Transverse colon (tissue), 4 donors: ENCODE data around the gene LCLAT1.

Source experiments
- CTCF ChIP-seq, 5 experiments: fragments of 200-600 bp in 3 of 5; fragments of 450-650 bp in 2 of 5; sonication (generic) in 3 of 5; IDR thresholded peaks; 1 replicate in 2 of 5; 2 replicates in 3 of 5; pipeline ENCODE4 v1.5.1; 2016 to 2017; ENCODE audit warnings: antibody characterized with exemption in 5 of 5, inconsistent platforms in 3 of 5, mild to moderate bottlenecking in 2 of 5, moderate library complexity in 1 of 5
- EP300 ChIP-seq: sonication (generic); formaldehyde crosslinking; IDR thresholded peaks from one replicate; pipeline ENCODE4 v1.6.1; 2017; ENCODE audit warnings: antibody characterized with exemption, low read depth
- POLR2A ChIP-seq: fragments of 450-650 bp; IDR thresholded peaks from one replicate; pipeline ENCODE4 v1.6.1; 2016; ENCODE audit warnings: antibody characterized with exemption, mild to moderate bottlenecking, moderate library complexity
- POLR2AphosphoS5 ChIP-seq, 3 donors: sonication (generic); formaldehyde crosslinking; IDR thresholded peaks; one replicate each; pipeline ENCODE4 v1.6.1; 2016; ENCODE audit warnings: antibody characterized with exemption in 3 of 3

GRCh38 chr2:30410217-30410616, 36.8 kb upstream of the LCLAT1 start:
- no peak for TF ChIP-seq POLR2AphosphoS5 (IDR thresholded peaks at IDR 0.05)
- TF ChIP-seq EP300 = no peak
- TF ChIP-seq CTCF (IDR thresholded peaks at IDR 0.05) = no peak
- TF ChIP-seq POLR2A = no peak
